NCI-H1436 (cell line): Measurements from ENCODE around the gene SPTBN5.

ENCODE experiments used
- DNase-seq: peaks from one replicate; lab custom pipeline; 2025; lab: John Stamatoyannopoulos, UW

SPTBN5 gene

DNA sequence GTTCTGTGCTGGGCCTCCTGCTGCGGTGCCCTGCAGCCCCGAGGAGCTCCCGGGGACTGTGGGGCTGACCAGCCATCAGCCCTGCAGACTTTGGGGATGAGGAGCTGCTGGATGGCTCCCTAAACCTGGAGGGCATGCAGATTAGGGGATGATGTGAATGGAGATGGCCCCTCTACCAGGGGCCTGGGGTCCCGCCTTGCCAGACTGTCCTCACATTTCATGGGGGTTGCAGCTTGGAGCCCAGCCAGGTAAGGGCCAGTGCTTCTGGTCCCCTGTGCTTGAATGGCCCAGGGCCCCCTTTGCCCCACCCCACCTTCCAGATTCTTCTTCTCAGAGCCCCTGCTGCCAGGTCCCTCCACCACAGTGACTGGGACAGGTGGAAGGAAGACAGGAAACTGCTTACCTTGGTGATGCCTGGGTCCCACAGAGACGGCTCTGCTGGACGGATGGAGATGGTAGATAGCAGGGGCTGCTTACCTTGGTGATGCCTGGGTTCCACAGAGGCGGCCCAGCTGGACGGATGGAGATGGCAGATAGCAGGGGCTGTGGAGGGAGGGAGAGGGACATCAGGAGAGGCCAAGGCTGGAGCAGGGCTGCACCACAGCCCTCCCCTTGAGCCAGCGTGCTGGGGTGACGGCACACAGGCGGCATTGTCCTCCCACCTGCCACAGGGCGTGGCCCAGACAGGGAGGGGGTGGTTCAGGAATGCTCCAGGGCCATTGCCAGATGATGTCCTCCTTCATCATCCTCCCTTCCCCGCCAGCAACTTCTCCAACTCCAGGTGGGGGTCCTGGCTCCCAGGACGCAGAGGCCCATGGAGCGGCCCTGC, at the start of gene SPTBN5:
Gene SPTBN5 (minus strand): TSS at position 632 of the 829 bp plus-strand sequence. CDS start 556 bp downstream, at position 76.
- no peak for DNase-seq

DNA sequence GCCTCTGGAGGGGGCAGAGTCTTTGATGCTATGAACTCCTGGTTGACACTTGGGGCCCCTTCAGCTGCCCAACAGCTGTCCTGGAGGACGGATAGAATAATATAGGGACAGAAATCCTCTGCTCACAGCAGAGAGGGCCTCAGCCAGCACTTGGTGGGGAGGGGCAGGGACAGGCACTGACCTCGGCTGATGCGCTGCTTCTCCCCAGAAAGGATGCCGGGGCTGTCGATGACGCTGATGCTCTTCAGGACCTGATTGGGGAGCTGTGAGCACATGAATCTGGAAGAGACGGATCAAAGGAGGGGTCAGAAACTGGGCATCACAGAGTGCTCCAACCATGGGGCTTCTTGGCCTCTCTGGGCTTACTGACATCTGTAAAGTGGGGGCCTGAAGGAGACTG, 49.0 kb upstream of the SPTBN5 start:
- DNase-seq, result no peak

DNA sequence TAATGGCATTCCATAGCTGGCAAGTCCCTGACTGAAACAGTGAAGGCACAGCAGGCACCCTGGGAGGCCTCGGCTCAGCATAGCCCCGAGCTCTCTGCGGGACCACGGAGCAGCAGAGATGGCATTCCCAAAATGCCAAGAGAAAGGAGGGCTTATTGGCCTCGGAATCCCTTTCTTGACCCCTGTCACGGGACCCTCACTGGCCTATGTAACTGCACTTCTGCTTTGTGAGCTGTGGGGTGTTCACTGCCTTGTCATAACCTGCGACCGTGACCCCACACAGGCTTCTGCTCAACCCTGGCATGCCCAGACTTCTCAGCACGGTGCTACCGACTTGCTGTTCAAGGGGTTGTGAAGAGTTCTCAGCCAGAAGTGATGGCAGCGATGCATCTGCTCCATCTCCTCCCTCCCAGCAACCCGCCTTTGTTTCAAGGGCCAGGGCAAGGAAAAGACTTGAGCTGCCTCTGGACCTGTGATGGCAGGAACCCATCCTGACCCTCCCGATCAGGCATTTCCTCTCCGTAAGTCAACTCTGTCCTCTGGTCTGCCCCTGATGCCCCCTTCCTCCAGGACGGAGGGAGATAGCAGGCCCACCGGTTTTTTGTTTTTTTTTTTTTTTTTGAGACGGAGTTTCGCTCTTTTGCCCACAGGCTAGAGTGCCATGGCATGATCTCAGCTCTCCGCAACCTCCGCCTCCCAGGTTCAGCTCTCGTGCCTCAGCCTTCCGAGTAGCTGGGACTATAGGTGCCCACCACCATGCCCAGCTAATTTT, 48.0 kb upstream of the SPTBN5 start:
- no peak for DNase-seq

GRCh38 chr15:41940441-41940857, 46.6 kb upstream of the SPTBN5 start:
- DNase-seq, result no peak

GRCh38 chr15:41939986-41940385, 46.1 kb upstream of the SPTBN5 start:
- DNase-seq, result no peak

- no peak for DNase-seq
Measured at GRCh38 chr15:41937568-41937923, 43.7 kb upstream of the SPTBN5 start.

GRCh38 chr15:41936649-41937567, 43.1 kb upstream of the SPTBN5 start:
- no peak for DNase-seq

DNA sequence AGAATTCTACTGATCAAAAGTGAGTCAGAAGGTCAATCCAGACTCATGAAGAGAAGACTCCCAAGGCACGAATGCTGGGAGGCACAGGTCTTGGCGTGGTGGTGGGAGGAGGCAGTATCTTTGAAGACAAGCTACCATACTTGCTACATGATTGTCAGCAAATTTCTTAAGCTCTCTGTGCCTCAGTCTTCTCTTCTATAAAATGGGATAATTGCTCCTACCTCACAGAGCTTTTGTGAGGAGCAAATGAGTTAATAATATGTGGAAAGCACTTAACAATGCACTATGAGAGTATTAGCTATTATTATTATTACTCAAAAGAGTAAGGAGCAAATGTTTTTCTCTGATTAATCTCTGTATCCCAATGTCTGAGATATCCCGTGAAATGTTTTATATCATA, 42.3 kb upstream of the SPTBN5 start:
- no peak for DNase-seq

GRCh38 chr15:41935566-41936020, 41.7 kb upstream of the SPTBN5 start:
- DNase-seq, result no peak

- DNase-seq, result no peak
Measured at GRCh38 chr15:41934843-41935242, 41.0 kb upstream of the SPTBN5 start.

GRCh38 chr15:41933771-41934170, 39.9 kb upstream of the SPTBN5 start:
- no peak for DNase-seq

- DNase-seq, result no peak
Measured at GRCh38 chr15:41933326-41933725, 39.5 kb upstream of the SPTBN5 start.

- no peak for DNase-seq
Measured at GRCh38 chr15:41932511-41933289, 38.8 kb upstream of the SPTBN5 start.

DNA sequence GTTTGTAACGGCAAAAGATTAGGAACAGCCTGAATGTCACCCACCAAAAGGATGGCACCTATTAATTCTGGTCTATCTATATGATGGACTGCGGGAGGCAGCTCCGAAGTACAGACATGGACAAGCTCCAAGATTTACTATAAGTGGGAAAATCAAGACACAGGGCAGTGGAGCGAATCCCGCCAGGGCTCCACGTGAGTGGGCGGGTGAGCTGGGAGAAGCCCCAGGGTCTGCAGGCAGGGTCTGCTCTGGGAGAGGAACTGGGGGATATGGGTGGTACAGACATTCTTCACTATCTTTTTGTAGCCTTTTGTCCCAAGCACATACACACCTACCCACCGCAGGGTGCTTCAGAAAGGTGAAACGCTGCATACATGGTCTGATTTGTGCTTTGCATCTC, 38.2 kb upstream of the SPTBN5 start:
- no peak for DNase-seq

GRCh38 chr15:41930867-41931222, 37.0 kb upstream of the SPTBN5 start:
- no peak for DNase-seq

DNA sequence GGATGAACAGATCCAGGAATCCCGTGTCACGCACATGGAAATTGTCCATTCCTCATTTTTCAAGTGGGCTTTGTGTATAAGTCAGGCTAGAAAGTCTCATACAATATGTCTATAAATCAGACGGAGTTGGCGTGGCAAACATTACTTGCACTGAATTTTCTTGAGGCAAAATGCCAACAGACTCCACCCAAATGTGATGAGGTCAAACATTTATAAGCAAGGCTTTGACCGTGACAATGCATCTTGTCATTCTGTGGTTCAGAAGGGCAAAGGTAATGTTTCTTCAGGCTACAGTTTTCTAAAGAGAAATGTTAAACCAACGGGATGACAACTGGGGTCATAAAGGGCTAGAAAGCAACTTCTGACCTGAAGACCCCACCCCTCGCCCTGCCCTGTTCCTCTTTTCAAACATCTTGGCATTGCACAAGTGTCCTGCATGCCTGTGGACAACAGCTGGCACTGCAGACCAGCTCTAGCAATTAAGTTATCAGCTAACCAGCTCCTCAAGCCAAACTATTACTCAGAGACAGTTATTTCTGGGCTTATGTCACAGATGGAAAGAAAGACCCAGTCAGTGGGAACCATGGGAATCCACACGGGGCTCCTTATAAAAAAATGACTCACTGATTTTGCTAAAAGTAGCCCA, 36.5 kb upstream of the SPTBN5 start:
- DNase-seq, result no peak

DNA sequence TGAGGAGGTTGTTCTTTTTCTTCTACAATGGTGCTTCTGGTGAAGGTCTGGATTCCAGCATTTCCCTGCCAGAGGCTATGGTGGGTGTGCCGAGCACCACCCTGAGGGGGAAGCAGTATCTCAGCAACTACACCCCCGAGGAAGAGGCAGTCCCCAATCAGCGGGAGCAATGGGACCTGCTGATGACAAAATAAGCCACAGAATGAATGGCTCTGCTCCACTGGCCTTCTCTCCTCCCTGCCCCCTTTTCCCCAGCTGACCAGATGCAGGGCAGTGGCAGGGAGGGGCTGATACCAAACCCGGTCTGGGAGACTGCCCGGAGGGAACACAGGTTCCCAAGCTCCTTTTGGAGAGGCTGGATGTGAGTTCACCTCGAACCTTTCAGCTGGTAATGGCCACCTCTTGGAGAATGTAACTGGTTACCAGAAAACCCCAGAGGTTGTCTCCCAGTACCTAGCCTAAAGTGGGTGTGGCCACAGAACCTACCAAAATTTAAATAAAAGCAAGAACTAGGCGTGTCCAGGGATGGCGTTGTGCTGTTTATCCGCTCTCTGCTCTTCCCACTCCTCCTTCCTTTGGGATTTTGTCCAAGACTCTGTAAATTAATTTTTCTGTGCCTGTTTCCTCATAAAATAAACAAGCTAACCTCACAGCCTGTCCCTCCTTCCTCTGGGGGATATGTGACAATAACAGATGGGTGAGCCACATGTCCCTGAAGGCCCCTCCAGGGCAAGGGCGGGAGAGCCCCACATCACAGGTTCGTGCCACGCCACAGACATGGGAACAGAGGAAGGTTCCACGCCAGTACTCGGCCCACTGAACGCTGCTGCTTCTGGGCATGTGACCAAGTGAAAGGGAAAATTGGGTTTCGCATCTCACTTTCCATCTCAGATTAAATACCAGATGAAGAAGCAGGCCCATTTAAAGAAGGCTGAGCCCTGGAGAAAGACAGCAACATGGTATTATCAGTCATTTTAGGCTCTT, 35.1 kb upstream of the SPTBN5 start:
- DNase-seq, result no peak

DNA sequence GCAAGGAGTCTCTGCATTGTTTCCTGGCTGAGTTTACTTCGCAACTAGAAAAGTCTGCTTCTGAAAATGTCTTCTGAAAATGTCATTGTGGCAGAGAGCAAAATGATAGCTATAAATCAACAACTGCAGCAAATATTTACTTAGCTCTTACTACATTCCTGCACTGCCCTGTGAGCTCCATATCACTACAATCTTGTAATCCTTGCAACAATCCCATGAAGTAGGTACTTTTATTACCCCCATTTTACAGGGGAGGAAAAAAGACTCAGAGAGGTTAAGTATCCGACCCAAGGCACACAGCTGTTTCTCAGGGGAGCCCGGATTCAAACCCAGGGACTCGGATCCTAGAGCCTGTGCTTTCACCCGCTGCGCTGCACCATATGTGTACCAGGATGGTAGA, 34.2 kb upstream of the SPTBN5 start:
- DNase-seq, result no peak

- DNase-seq, result no peak
Measured at GRCh38 chr15:41927536-41927935, 33.7 kb upstream of the SPTBN5 start.
